ENCODE results near the gene DNAH8. TPM values are rescaled to one million over a fixed set of nuclear protein-coding genes. Genes with fewer than 3 reads are reported as not detected.
A peak's percentile ranks its signal among the peaks of the same experiment; 100 is the strongest.
"Not testable (repeated sequence)": the region's sequence is repeated elsewhere in the genome, so short reads cannot be mapped to it uniquely, and the experiment has no call there.

The DNAH8 gene
- total RNA-seq, 1 experiment from 2014 or later = not detected

GRCh38 chr6:38921540-38921939 is 206.4 kb downstream of the DNAH8 start:
- not testable (repeated sequence) for H3K79me2 ChIP-seq (ENCODE audit: low read length); H3K9me3 ChIP-seq (ENCODE audit: low read length); H2AFZ ChIP-seq (ENCODE audit: low read length); H3K27me3 ChIP-seq (ENCODE audit: low read length); H3K9me2 ChIP-seq (replicated peaks; ENCODE audit: insufficient read depth, low read length); H3K4me2 ChIP-seq (ENCODE audit: low read depth, low read length, poor library complexity, severe bottlenecking); DNase-seq; H3K27ac ChIP-seq (ENCODE audit: low read length); H3K36me3 ChIP-seq (ENCODE audit: insufficient read depth, low read length); H3K9ac ChIP-seq (ENCODE audit: low read length); H4K20me1 ChIP-seq (ENCODE audit: insufficient read depth, low read depth, low read length); H3K4me1 ChIP-seq (ENCODE audit: low read length); H3K4me3 ChIP-seq (ENCODE audit: low read length)

DNA sequence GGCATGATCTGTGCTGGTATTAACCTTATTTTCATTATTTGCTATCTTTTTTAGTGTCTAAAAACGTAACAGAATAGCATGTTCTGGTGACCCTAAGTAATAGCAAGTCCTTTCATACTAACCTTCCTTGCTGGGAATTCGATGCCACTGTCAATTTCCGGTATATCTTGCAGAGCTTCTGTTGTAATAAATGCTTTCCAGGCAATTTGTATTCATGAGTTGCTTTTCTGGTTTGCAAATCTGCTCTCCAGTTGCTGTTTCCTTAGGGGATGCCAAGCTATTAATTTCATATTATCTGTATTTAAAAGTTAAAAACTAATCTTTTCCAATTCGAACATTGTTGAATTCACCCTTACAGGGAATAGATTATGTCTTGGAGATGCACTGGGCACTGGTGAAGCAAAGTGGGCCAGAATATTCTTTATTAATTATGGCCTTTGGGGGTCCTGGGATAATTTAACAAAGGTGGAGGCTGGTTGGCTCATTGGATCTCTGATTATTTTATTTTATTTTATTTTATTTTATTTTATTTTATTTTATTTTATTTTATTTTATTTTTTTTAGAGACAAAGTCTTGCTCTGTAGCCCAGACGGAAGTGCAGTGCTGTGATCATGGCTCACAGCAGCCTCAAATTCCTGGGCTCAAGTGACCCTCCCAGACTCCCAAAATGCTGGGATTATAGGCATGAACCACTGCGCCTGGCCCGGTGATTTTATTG is 209.8 kb downstream of the DNAH8 start:
- no peak for DNase-seq
- Histone ChIP-seq H3K27me3 (ENCODE audit: low read length) (no peaks in the 10 kb centered on the region), H3K4me3 (ENCODE audit: low read length) (no peak overlapping the region), H3K9ac (ENCODE audit: low read length) (no peak overlapping the region), H3K36me3 (ENCODE audit: insufficient read depth, low read length) (no peaks in the 10 kb centered on the region), H3K4me1 (ENCODE audit: low read length) (no peaks in the 10 kb centered on the region), H3K9me2 (replicated peaks; ENCODE audit: insufficient read depth, low read length) (no peaks in the 10 kb centered on the region), H4K20me1 (ENCODE audit: insufficient read depth, low read depth, low read length) (no peaks in the 10 kb centered on the region), H2AFZ (ENCODE audit: low read length) (no peak overlapping the region), H3K79me2 (ENCODE audit: low read length) (no peaks in the 10 kb centered on the region), H3K27ac (ENCODE audit: low read length) (no peak overlapping the region), H3K9me3 (ENCODE audit: low read length) (no peaks in the 10 kb centered on the region), H3K4me2 (ENCODE audit: low read depth, low read length, poor library complexity, severe bottlenecking) (no peak overlapping the region)

GRCh38 chr6:38929560-38929959 is 214.4 kb downstream of the DNAH8 start:
- Histone ChIP-seq H3K27ac (ENCODE audit: low read length) (no peak overlapping the region), H3K9ac (ENCODE audit: low read length) (no peak overlapping the region), H3K9me2 (replicated peaks; ENCODE audit: insufficient read depth, low read length) (no peaks in the 10 kb centered on the region), H3K4me3 (ENCODE audit: low read length) (no peak overlapping the region), H4K20me1 (ENCODE audit: insufficient read depth, low read depth, low read length) (no peaks in the 10 kb centered on the region), H2AFZ (ENCODE audit: low read length) (no peak overlapping the region), H3K9me3 (ENCODE audit: low read length) (no peaks in the 10 kb centered on the region), H3K36me3 (ENCODE audit: insufficient read depth, low read length) (no peaks in the 10 kb centered on the region), H3K79me2 (ENCODE audit: low read length) (no peaks in the 10 kb centered on the region), H3K4me1 (ENCODE audit: low read length) (no peaks in the 10 kb centered on the region), H3K27me3 (ENCODE audit: low read length) (no peaks in the 10 kb centered on the region), H3K4me2 (ENCODE audit: low read depth, low read length, poor library complexity, severe bottlenecking) (no peak overlapping the region)
- DNase-seq = no peak

- no peaks in the 10 kb centered on the region for H3K9me2 ChIP-seq (replicated peaks; ENCODE audit: insufficient read depth, low read length)
- peak; percentile 52 for DNase-seq
Measured at GRCh38 chr6:38933426-38933825, 218.3 kb downstream of the DNAH8 start.

GRCh38 chr6:38935051-38935450 is 219.9 kb downstream of the DNAH8 start:
- no peak overlapping the region for H2AFZ ChIP-seq (ENCODE audit: low read length)
- no peaks in the 10 kb centered on the region for H3K36me3 ChIP-seq (ENCODE audit: insufficient read depth, low read length)
- no peak overlapping the region for H3K4me3 ChIP-seq (ENCODE audit: low read length)
- no peaks in the 10 kb centered on the region for H3K79me2 ChIP-seq (ENCODE audit: low read length)
- no peak overlapping the region for H3K4me2 ChIP-seq (ENCODE audit: low read depth, low read length, poor library complexity, severe bottlenecking)
- no peak overlapping the region for H3K27ac ChIP-seq (ENCODE audit: low read length)
- H3K27me3 ChIP-seq (ENCODE audit: low read length) = no peaks in the 10 kb centered on the region
- no peak for DNase-seq
- H3K9me3 ChIP-seq (ENCODE audit: low read length) = no peaks in the 10 kb centered on the region
- H4K20me1 ChIP-seq (ENCODE audit: insufficient read depth, low read depth, low read length) = no peaks in the 10 kb centered on the region
- H3K9me2 ChIP-seq (replicated peaks; ENCODE audit: insufficient read depth, low read length) = no peaks in the 10 kb centered on the region
- no peaks in the 10 kb centered on the region for H3K4me1 ChIP-seq (ENCODE audit: low read length)
- no peak overlapping the region for H3K9ac ChIP-seq (ENCODE audit: low read length)

More at GRCh38 chr6:38933426-38933825, 218.3 kb downstream of the DNAH8 start:
- Histone ChIP-seq H3K9ac (ENCODE audit: low read length) (no peak overlapping the region), H3K9me3 (ENCODE audit: low read length) (no peaks in the 10 kb centered on the region), H3K4me3 (ENCODE audit: low read length) (no peak overlapping the region), H2AFZ (ENCODE audit: low read length) (no peak overlapping the region), H4K20me1 (ENCODE audit: insufficient read depth, low read depth, low read length) (no peaks in the 10 kb centered on the region), H3K79me2 (ENCODE audit: low read length) (no peaks in the 10 kb centered on the region), H3K27ac (ENCODE audit: low read length) (no peak overlapping the region), H3K27me3 (ENCODE audit: low read length) (no peaks in the 10 kb centered on the region), H3K4me1 (ENCODE audit: low read length) (no peaks in the 10 kb centered on the region), H3K4me2 (ENCODE audit: low read depth, low read length, poor library complexity, severe bottlenecking) (no peak overlapping the region), H3K36me3 (ENCODE audit: insufficient read depth, low read length) (no peaks in the 10 kb centered on the region)

DNA sequence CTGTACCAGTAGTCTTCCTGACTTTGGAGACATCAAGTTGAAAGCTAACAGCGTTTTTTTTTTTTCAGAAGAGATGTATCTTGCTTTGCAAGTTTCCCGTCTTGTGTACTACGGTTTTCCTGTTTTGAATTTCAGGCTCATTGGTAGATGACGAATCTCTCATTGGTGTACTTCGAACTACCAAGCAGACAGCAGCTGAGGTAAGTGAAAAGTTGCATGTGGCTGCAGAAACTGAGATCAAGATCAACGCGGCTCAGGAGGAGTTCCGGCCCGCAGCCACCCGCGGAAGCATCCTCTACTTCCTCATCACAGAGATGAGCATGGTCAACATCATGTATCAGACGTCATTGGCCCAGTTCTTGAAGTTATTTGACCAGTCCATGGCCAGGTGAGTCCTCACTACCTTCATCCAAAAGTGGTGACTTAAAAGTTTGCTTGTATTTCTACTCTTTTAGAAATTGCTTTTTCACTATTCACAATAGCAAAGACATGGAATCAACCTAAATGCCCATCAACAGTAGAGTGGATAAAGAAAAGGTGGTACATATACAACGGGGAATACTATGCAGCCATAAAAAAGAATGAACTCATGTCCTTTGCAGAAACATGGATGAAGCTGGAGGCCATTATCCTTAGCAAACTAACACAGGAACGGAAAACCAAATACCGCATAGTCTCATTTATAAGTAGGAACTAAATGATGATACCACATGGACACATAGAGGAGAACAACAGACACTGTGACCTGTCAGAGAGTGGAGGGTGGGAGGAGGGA is 222.9 kb downstream of the DNAH8 start:
- Histone ChIP-seq H3K9ac (ENCODE audit: low read length) (no peak overlapping the region), H4K20me1 (ENCODE audit: insufficient read depth, low read depth, low read length) (no peaks in the 10 kb centered on the region), H3K36me3 (ENCODE audit: insufficient read depth, low read length) (no peaks in the 10 kb centered on the region), H3K4me2 (ENCODE audit: low read depth, low read length, poor library complexity, severe bottlenecking) (no peak overlapping the region), H2AFZ (ENCODE audit: low read length) (no peak overlapping the region), H3K4me3 (ENCODE audit: low read length) (no peak overlapping the region), H3K27me3 (ENCODE audit: low read length) (no peaks in the 10 kb centered on the region), H3K4me1 (ENCODE audit: low read length) (no peaks in the 10 kb centered on the region), H3K27ac (ENCODE audit: low read length) (no peak overlapping the region), H3K79me2 (ENCODE audit: low read length) (no peaks in the 10 kb centered on the region), H3K9me3 (ENCODE audit: low read length) (no peaks in the 10 kb centered on the region), H3K9me2 (replicated peaks; ENCODE audit: insufficient read depth, low read length) (no peaks in the 10 kb centered on the region)
- DNase-seq = no peak

DNA sequence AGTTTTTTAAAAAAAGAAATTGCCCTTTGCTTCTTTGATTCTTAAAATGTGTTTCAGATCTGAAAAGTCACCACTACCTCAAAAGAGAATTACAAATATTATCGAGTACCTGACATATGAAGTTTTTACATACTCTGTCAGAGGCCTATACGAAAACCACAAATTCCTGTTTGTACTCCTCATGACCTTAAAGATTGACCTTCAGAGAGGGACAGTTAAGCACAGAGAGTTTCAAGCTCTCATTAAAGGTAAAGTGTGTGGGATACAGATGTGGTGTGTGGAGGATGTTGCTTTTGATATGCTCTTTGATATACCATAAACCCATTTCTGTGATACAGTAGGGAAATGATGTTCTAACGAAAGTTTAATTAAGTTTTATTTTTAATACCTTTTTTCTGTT is 223.6 kb downstream of the DNAH8 start:
- H3K27ac ChIP-seq (ENCODE audit: low read length) = no peak overlapping the region
- H3K4me2 ChIP-seq (ENCODE audit: low read depth, low read length, poor library complexity, severe bottlenecking) = no peak overlapping the region
- no peak for DNase-seq
- H3K36me3 ChIP-seq (ENCODE audit: insufficient read depth, low read length) = no peaks in the 10 kb centered on the region
- no peaks in the 10 kb centered on the region for H3K4me1 ChIP-seq (ENCODE audit: low read length)
- H2AFZ ChIP-seq (ENCODE audit: low read length) = no peak overlapping the region
- H4K20me1 ChIP-seq (ENCODE audit: insufficient read depth, low read depth, low read length) = no peaks in the 10 kb centered on the region
- H3K79me2 ChIP-seq (ENCODE audit: low read length) = no peaks in the 10 kb centered on the region
- H3K27me3 ChIP-seq (ENCODE audit: low read length) = no peaks in the 10 kb centered on the region
- no peaks in the 10 kb centered on the region for H3K9me3 ChIP-seq (ENCODE audit: low read length)
- H3K9ac ChIP-seq (ENCODE audit: low read length) = no peak overlapping the region
- H3K9me2 ChIP-seq (replicated peaks; ENCODE audit: insufficient read depth, low read length) = no peaks in the 10 kb centered on the region
- H3K4me3 ChIP-seq (ENCODE audit: low read length) = no peak overlapping the region

GRCh38 chr6:38942442-38942841 is 227.3 kb downstream of the DNAH8 start:
- Histone ChIP-seq H3K4me3 (ENCODE audit: low read length) (no peak overlapping the region), H3K36me3 (ENCODE audit: insufficient read depth, low read length) (no peaks in the 10 kb centered on the region), H3K79me2 (ENCODE audit: low read length) (no peaks in the 10 kb centered on the region), H3K9me3 (ENCODE audit: low read length) (no peaks in the 10 kb centered on the region), H3K9me2 (replicated peaks; ENCODE audit: insufficient read depth, low read length) (no peaks in the 10 kb centered on the region), H3K27ac (ENCODE audit: low read length) (no peak overlapping the region), H4K20me1 (ENCODE audit: insufficient read depth, low read depth, low read length) (peaks cover 4% of the 10 kb centered on the region; the same call in 1 of the 2 replicates), H3K9ac (ENCODE audit: low read length) (no peak overlapping the region), H3K27me3 (ENCODE audit: low read length) (no peaks in the 10 kb centered on the region), H3K4me2 (ENCODE audit: low read depth, low read length, poor library complexity, severe bottlenecking) (no peak overlapping the region), H2AFZ (ENCODE audit: low read length) (no peak overlapping the region), H3K4me1 (ENCODE audit: low read length) (no peaks in the 10 kb centered on the region)
- no peak for DNase-seq

All from Karpas-422 (cell line).